Measurements from ENCODE around the gene SCFD2. TPM values are rescaled to one million over a fixed set of nuclear protein-coding genes. Genes with fewer than 3 reads are reported as not detected.

The SCFD2 gene
- total and polyA plus RNA-seq, 4 donors, result 5.2 to 28.7 (median 16.4) TPM

- Histone ChIP-seq H3K4me1 (ENCODE audit: control insufficient read depth in 5 of 5, insufficient read depth in 5 of 5, low read length in 5 of 5) (peaks cover 0 to 56% (median 10%) of the 10 kb centered on the region in 5 donors), H3K9ac (ENCODE audit: insufficient read depth in 1 of 2, low read length in 2 of 2) (peak overlapping the region in 1 of 2 donors; percentile 35), H3K27me3 (ENCODE audit: control insufficient read depth in 3 of 3, insufficient read depth in 3 of 3, low read length in 2 of 3) (no peaks in the 10 kb centered on the region), H3K36me3 (ENCODE audit: control insufficient read depth in 4 of 4, insufficient read depth in 4 of 4, low read length in 4 of 4) (no peaks in the 10 kb centered on the region), H3K27ac (ENCODE audit: low read depth in 1 of 2, low read length in 1 of 2) (no peak overlapping the region), H3K4me3 (no peak overlapping the region), H3K9me3 (ENCODE audit: control insufficient read depth in 4 of 4, insufficient read depth in 3 of 4, low read length in 3 of 4) (peaks cover 0 to 2% (median 0%) of the 10 kb centered on the region in 4 donors)
- TF ChIP-seq, protein P1, sequence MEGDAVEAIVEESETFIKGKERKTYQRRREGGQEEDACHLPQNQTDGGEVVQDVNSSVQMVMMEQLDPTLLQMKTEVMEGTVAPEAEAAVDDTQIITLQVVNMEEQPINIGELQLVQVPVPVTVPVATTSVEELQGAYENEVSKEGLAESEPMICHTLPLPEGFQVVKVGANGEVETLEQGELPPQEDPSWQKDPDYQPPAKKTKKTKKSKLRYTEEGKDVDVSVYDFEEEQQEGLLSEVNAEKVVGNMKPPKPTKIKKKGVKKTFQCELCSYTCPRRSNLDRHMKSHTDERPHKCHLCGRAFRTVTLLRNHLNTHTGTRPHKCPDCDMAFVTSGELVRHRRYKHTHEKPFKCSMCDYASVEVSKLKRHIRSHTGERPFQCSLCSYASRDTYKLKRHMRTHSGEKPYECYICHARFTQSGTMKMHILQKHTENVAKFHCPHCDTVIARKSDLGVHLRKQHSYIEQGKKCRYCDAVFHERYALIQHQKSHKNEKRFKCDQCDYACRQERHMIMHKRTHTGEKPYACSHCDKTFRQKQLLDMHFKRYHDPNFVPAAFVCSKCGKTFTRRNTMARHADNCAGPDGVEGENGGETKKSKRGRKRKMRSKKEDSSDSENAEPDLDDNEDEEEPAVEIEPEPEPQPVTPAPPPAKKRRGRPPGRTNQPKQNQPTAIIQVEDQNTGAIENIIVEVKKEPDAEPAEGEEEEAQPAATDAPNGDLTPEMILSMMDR (IDR thresholded peaks at IDR 0.05; ENCODE audit: control extremely low read depth, extremely low read depth), result no peak
- WGBS, 2 donors, result 82 to 93% methylated on average over 4 of the region's 4 CpGs
- no peak for ATAC-seq (ENCODE audit: insufficient read depth, low FRiP score)
- peak in 1 of 3 donors; percentile 48 for DNase-seq
Observed at GRCh38 chr4:53128231-53128630, 237.6 kb downstream of the SCFD2 start.

DNA sequence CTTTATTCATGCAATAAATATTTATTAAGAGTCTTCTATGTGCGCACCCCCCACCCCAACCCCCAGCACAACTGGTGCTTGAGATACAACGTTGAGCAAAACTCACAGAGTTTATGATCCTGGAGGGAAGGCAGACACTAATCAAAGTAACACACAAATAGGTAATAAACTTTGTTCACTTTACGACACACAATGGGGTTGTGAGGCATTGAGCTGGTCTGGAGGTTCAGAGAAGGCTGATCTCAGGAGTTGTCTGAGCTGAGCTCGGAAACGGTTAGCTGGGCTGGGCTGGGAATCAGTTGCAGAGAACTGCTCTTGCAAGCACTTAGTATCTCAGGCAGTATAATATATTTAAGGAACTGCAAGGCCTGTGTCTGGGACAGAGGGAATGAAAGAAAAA is 238.5 kb downstream of the SCFD2 start:
- ATAC-seq (ENCODE audit: insufficient read depth, low FRiP score), result no peak
- H3K4me3 ChIP-seq, result no peak overlapping the region
- TF ChIP-seq, protein P1 (IDR thresholded peaks at IDR 0.05; ENCODE audit: control extremely low read depth, extremely low read depth), result no peak
- no peak for DNase-seq
- peaks cover 0 to 60% (median 15%) of the 10 kb centered on the region in 5 donors for H3K4me1 ChIP-seq (ENCODE audit: control insufficient read depth in 5 of 5, insufficient read depth in 5 of 5, low read length in 5 of 5)
- 94 to 96% methylated on average over 5 of the region's 5 CpGs for WGBS, 2 donors
- peaks cover 0 to 2% (median 0%) of the 10 kb centered on the region in 4 donors for H3K9me3 ChIP-seq (ENCODE audit: control insufficient read depth in 4 of 4, insufficient read depth in 3 of 4, low read length in 3 of 4)
- no peaks in the 10 kb centered on the region for H3K27me3 ChIP-seq (ENCODE audit: control insufficient read depth in 3 of 3, insufficient read depth in 3 of 3, low read length in 2 of 3)
- no peak overlapping the region for H3K9ac ChIP-seq (ENCODE audit: insufficient read depth in 1 of 2, low read length in 2 of 2)
- H3K36me3 ChIP-seq (ENCODE audit: control insufficient read depth in 4 of 4, insufficient read depth in 4 of 4, low read length in 4 of 4), result no peaks in the 10 kb centered on the region
- no peak overlapping the region for H3K27ac ChIP-seq (ENCODE audit: low read depth in 1 of 2, low read length in 1 of 2)

DNA sequence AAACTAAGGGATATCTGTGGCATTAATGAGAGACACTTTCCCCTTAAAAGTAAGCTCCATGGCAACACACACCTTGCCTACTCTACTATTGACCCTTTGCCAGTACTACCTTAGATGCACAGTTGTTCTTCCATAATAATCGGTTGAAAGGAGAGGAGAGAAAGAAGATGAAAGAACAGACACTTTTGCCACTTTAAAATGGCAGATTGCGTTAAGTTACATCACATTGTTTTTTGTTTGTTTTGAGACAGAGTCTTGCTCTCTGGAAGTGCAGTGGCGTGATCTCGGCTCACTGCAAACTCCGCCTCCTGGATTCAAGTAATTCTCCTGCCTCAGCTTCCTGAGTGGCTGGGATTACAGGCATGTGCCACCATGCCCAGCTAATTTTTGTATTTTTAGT is 239.8 kb downstream of the SCFD2 start:
- peaks cover 2 to 65% (median 21%) of the 10 kb centered on the region in 5 donors for H3K4me1 ChIP-seq (ENCODE audit: control insufficient read depth in 5 of 5, insufficient read depth in 5 of 5, low read length in 5 of 5)
- TF ChIP-seq, protein P1 (IDR thresholded peaks at IDR 0.05; ENCODE audit: control extremely low read depth, extremely low read depth), result no peak
- H3K9ac ChIP-seq (ENCODE audit: insufficient read depth in 1 of 2, low read length in 2 of 2), result no peak overlapping the region
- no peak overlapping the region for H3K27ac ChIP-seq (ENCODE audit: low read depth in 1 of 2, low read length in 1 of 2)
- DNase-seq (no peak), ATAC-seq (ENCODE audit: insufficient read depth, low FRiP score) (no peak)
- H3K27me3 ChIP-seq (ENCODE audit: control insufficient read depth in 3 of 3, insufficient read depth in 3 of 3, low read length in 2 of 3), result no peaks in the 10 kb centered on the region
- 97 to 99% methylated on average over 5 of the region's 5 CpGs for WGBS, 2 donors
- peaks cover 0 to 2% (median 0%) of the 10 kb centered on the region in 4 donors for H3K9me3 ChIP-seq (ENCODE audit: control insufficient read depth in 4 of 4, insufficient read depth in 3 of 4, low read length in 3 of 4)
- no peaks in the 10 kb centered on the region for H3K36me3 ChIP-seq (ENCODE audit: control insufficient read depth in 4 of 4, insufficient read depth in 4 of 4, low read length in 4 of 4)
- no peak overlapping the region for H3K4me3 ChIP-seq

DNA sequence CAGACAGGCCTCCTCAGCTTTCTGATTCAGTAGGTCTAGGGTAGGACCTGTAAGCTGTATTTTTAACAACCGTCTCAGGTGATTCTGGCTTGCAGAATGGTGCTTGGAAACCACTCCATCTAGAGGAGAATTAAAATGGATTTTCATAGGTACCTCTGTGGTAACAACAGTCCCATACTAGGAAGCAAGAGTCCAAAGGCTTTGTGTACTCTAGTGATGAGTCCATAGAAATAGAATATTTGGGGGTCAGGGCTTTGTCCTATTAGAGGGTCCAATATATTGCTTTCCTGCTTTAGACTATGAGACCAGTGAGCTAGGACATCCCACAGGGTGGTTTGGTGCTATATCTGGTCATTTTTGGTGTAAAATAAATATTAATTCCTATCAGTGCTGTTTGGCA is 242.0 kb downstream of the SCFD2 start:
- 92 to 99% methylated on average over 1 of the region's 1 CpG for WGBS, 2 donors
- Histone ChIP-seq H3K36me3 (ENCODE audit: control insufficient read depth in 4 of 4, insufficient read depth in 4 of 4, low read length in 4 of 4) (no peaks in the 10 kb centered on the region), H3K9ac (ENCODE audit: insufficient read depth in 1 of 2, low read length in 2 of 2) (no peak overlapping the region), H3K4me3 (no peak overlapping the region), H3K27ac (ENCODE audit: low read depth in 1 of 2, low read length in 1 of 2) (no peak overlapping the region), H3K27me3 (ENCODE audit: control insufficient read depth in 3 of 3, insufficient read depth in 3 of 3, low read length in 2 of 3) (no peaks in the 10 kb centered on the region), H3K4me1 (ENCODE audit: control insufficient read depth in 5 of 5, insufficient read depth in 5 of 5, low read length in 5 of 5) (peaks cover 2 to 61% (median 21%) of the 10 kb centered on the region in 5 donors), H3K9me3 (ENCODE audit: control insufficient read depth in 4 of 4, insufficient read depth in 3 of 4, low read length in 3 of 4) (no peaks in the 10 kb centered on the region)
- no peak for ATAC-seq (ENCODE audit: insufficient read depth, low FRiP score)
- TF ChIP-seq, protein P1 (IDR thresholded peaks at IDR 0.05; ENCODE audit: control extremely low read depth, extremely low read depth), result no peak
- DNase-seq, result no peak

All from lung (tissue), 12 donors.